ENCODE measurements around the gene NPAS2.
A peak's percentile ranks its signal among the peaks of the same experiment; 100 is the strongest.

The NPAS2 gene

DNA sequence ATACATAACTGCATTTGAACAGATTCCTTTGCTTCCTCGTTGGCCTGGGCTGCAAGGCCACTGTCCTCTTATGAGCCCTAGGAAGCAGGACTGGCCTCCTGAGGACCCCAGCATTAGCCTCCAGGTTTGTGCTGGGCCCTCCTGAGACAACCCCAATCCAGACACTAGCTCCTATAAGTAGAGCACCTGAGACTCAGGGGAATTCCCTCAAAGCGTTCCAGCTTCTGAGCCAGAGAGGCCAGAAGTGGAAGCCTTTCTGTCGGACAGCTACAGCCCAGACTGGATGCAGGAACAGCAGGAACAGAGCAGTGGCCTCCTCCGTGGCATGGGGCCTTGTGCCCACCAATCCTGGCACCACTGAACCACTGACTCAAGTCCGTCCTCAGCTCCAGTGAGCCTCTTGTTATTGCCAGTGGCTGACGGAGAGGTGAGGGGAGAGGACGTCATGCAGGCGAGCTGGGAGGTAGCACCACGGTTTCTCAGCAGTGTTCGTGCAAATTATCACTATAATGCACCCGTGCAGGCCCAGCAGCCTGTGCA is 67.2 kb downstream of the NPAS2 start:
- TF ChIP-seq JUND (IDR thresholded peaks at IDR 0.05; ENCODE audit: low read depth), result no peak
- DNase-seq (ENCODE audit: low read depth in 1 of 2, low spot score in 1 of 2), result no peak
- in situ Hi-C loops (cut with HindIII; ENCODE audit: low pct_unique_long_range_greater_than_20kb, low sequenced_read_pairs), result no loop called here

DNA sequence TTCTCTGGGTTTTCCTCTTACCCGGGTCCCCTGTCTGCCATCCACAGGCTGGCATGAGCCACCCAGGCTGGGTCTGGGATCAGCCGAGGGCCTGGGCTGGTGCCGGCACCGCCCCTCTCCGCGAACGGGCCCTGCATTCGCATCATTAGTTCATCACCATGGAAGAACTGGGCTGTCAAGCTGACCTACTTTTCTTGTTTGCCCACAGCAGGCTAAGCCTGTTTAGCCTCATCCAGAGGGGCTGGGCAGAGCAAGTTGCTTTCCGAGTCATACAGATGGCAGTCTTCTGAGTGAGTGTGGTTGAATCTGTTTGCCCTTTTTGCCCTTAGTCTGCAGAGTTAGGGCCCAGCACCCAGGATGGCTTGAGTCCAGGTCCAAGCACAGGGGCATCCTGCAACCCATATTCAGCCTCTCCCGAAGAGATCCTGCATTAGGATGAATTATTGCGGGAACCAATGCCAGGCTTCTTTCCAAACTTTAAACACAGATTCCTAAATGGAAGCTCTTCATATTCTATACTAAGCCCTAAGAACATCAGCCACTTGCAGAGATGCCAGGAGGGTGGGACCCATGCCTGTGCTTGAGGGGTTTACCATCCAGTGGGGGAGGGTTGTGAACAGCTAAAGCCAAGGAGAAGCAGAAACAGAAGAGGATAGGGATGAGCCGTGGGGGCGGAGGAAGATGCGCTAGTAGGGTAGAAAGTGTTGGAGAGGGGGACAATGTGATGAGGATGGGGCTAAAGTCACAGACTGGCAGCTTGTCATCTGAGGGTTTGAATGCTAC is 68.0 kb downstream of the NPAS2 start:
- TF ChIP-seq JUND (IDR thresholded peaks at IDR 0.05; ENCODE audit: low read depth), result no peak
- in situ Hi-C loops (cut with HindIII; ENCODE audit: low pct_unique_long_range_greater_than_20kb, low sequenced_read_pairs), result no loop called here

DNA sequence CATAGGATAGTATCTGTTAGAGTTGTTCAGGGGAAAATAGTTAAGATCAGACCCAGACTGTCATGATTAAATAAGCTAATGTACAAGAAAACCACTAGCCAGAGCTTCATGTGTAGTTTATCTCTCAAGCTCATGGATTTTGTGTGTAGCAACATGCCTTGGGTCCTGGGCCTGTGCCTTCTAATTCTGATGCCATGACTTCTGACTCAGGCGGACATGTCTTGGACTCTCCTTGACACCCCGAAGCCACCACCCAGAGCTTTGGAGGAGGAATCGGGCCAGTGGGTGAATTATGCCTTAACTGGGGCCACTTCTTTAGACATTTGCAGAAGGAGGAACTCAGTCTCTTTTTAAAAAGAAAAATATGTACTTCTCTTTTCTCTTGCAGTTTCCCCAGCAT is 68.7 kb downstream of the NPAS2 start:
- DNase-seq (ENCODE audit: low read depth in 1 of 2, low spot score in 1 of 2), result no peak
- no peak for TF ChIP-seq JUND (IDR thresholded peaks at IDR 0.05; ENCODE audit: low read depth)

More for the DNA sequence above, 68.0 kb downstream of the NPAS2 start:
- peak; percentile 37 to 84 for DNase-seq (ENCODE audit: low read depth in 1 of 2, low spot score in 1 of 2)

DNA sequence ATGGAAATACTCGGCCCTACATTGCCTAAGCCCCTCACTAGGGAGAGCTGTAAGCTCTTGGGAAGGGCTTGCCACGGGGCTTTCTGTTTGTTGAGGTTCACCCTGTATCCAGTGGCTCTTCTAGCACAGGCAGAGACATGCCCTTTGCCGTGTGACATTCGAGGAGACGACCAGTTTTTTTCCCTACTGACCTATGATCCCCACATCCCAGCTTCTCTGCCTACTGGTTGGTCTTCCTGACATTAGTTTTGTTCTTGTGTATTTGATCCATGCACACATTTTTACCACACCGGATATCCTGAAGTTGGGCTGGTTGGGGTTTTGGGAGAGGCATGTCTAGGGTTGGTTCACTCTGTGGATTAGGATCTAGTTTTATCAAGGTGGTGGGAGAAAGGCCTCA is 69.3 kb downstream of the NPAS2 start:
- no peak for TF ChIP-seq JUND (IDR thresholded peaks at IDR 0.05; ENCODE audit: low read depth)
- DNase-seq (ENCODE audit: low read depth in 1 of 2, low spot score in 1 of 2), result no peak
- in situ Hi-C loops (cut with HindIII; ENCODE audit: low pct_unique_long_range_greater_than_20kb, low sequenced_read_pairs), result no loop called here

More for the DNA sequence above, 68.7 kb downstream of the NPAS2 start:
- in situ Hi-C loops (cut with HindIII; ENCODE audit: low pct_unique_long_range_greater_than_20kb, low sequenced_read_pairs), result no loop called here

DNA sequence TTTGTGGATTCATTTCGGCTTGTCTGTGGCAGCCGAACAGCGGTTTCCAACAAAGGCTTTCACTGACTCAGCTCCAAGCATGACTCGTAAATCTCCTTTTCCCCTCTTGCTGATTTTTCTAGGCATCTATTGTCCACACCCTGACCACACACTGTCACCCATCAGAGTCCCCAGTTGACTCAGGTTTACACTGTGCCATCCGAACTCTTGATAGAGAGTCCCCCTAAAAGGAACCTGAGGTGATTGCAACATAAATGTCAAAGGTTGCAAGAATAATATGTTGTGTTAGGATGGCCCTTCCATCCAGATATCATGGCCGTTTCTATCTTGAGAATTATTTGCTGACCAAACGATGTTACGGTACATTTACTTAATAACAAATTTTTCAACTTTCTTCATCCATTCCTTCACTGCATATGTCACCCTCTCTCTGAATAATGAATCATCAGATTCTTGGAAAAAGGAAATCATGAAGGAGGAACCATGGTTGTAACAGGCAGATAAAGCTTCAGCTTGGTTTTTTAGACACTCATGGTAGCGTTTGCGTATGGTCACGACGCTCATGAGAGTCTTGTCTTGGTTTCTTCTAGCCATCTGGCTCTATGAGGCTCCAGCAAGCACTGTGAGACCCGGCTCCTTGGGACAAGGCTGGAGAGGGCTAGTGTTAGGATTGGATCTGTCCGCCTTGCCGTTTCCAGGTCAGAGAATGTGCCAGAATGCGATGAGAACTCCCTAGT is 72.1 kb downstream of the NPAS2 start:
- no peak for TF ChIP-seq JUND (IDR thresholded peaks at IDR 0.05; ENCODE audit: low read depth)
- in situ Hi-C loops (cut with HindIII; ENCODE audit: low pct_unique_long_range_greater_than_20kb, low sequenced_read_pairs), result no loop called here
- no peak for DNase-seq (ENCODE audit: low read depth in 1 of 2, low spot score in 1 of 2)

DNA sequence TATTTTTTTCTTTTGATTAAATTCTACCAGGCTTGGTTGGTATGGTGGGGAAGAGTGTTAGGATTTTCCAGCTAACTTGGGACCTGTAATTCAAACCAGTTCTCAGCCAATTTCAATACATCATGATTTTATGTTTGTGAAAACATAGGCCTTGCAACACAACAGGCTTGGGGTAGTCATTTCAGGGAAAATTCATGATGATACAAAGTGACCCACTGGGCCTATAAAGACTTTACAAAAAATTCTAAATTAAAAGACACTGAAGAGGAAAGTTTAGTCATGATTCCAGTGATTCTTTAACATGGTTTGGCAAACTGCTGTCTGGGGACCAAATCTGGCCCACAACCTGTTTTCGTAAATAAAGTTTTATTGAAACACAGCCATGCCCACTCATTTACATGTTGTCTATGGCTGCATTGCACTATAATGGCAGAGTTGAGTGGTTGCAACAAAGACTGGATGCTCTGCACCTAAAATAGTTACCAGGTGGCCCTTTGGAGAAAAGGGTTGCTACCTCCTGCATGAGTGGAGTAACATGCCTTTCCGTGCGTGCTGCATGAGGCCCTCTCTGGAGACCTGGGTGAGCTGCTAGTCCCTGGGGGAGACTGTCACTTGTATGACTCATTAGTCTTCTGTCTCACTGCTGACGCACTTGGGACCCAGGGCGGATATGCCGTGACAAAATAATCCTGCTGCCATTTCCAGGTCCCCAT is 73.6 kb downstream of the NPAS2 start:
- in situ Hi-C loops (cut with HindIII; ENCODE audit: low pct_unique_long_range_greater_than_20kb, low sequenced_read_pairs), result no loop called here

DNA sequence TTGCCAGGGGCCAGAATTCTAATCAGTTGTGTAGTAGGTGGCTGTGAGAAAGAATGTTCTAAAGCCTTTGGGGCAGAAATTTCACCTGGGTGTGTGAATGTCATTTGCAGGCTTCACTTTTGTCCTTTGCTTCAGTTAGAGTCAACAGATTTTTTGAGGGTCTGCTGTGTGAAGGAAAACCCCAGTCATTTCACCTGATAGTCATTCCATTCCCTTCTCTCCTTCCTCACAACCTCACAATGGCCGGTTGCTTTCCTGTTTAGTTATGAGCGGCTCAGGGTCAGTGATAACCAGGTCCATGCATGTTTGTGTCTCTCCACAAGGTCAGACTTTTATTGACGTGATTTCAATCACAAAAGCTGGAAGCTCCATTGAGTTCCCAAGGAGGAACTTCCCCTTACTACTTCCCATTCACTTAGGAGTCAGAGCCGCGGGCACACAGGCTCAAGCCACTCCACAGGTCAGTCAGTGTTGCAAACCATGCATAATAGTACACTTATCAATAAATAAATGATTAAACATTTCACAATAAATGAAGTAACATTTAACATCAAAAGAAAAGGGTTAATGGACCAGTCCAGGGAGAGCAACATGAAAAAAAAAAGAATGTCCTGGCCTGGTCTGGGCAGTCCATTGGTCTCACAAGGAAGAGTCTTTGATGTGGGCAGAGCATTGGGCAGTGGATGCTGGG is 74.3 kb downstream of the NPAS2 start:
- no peak for TF ChIP-seq JUND (IDR thresholded peaks at IDR 0.05; ENCODE audit: low read depth)
- DNase-seq (ENCODE audit: low read depth in 1 of 2, low spot score in 1 of 2), result no peak
- in situ Hi-C loops (cut with HindIII; ENCODE audit: low pct_unique_long_range_greater_than_20kb, low sequenced_read_pairs), result no loop called here

More for the DNA sequence above, 73.6 kb downstream of the NPAS2 start:
- no peak for DNase-seq (ENCODE audit: low read depth in 1 of 2, low spot score in 1 of 2)
- no peak for TF ChIP-seq JUND (IDR thresholded peaks at IDR 0.05; ENCODE audit: low read depth)

DNA sequence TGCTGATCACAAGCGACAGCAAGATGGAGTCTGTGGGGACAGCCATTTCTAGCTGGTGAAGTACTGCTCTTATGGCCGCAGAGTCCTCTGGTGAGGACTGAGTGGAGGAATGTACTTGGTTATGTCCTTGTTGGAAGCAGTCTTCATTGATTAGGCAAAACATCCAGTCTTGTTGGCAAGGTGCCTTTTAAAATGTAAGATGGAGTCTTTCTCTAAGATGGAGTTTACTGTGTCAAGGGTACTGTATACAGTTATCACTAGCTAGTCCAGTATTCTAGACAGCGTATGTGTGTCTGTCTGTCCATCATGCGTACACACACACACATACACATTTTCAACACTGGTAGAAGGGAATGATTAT is 74.8 kb downstream of the NPAS2 start:
- TF ChIP-seq JUND (IDR thresholded peaks at IDR 0.05; ENCODE audit: low read depth), result no peak
- DNase-seq (ENCODE audit: low read depth in 1 of 2, low spot score in 1 of 2), result no peak
- in situ Hi-C loops (cut with HindIII; ENCODE audit: low pct_unique_long_range_greater_than_20kb, low sequenced_read_pairs), result no loop called here

DNA sequence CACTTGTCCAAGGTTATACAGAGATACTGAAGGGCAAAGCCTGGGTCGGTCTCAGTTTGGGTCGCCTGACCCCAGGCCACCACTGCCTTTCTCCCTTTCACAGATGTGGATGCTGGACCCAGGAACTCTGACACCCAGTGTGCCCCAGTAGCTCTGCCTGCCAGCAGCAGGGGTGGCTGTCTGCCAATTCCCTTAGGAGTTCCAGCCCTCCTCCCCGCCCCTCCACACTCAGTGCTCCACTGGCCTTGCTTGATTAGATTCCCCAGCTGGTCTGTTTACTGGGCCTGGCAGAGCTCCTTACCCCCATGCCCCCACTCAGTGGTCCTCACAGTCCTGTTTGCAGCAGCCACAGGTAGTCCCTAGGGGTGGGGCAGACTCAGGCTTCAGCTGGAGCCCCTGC is 75.5 kb downstream of the NPAS2 start:
- in situ Hi-C loops (cut with HindIII; ENCODE audit: low pct_unique_long_range_greater_than_20kb, low sequenced_read_pairs), result no loop called here
- no peak for DNase-seq (ENCODE audit: low read depth in 1 of 2, low spot score in 1 of 2)
- TF ChIP-seq JUND (IDR thresholded peaks at IDR 0.05; ENCODE audit: low read depth), result no peak

DNA sequence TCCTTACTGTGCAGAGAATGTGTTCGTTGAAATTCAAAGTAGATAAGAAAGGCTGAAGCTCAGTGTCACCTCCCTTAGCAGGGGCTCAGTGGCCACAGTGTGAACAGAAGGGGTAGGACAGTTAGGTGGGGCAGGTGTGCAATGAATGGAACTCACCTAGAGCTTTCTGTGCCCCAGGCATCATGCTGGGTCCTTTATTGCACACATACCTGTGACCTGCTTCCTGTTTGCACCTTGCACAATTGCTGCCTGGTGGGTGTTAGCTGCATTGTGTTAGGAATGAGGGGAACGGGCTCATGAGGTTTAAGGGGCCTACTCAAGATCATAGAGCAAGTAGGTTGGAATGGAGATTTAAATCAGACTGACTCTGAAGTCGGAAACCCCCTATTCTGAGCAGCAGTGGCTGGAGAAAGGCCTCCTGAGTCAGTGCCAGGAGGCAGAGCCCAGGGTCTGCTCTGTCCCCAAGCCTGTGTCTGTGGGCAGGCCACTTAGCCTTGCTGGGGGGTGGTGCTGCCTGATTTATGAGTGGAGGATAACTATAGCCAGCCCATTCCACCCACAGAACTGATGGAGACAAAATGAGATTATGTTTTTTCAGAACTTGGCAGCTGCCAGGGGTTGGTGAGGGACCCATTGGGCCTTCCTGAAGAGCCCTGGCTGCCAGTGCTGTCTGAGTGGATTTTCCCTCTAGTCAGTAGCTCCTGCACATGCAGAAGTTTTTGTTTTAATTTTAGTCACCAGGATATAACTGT is 76.2 kb downstream of the NPAS2 start:
- in situ Hi-C loops (cut with HindIII; ENCODE audit: low pct_unique_long_range_greater_than_20kb, low sequenced_read_pairs), result no loop called here

DNA sequence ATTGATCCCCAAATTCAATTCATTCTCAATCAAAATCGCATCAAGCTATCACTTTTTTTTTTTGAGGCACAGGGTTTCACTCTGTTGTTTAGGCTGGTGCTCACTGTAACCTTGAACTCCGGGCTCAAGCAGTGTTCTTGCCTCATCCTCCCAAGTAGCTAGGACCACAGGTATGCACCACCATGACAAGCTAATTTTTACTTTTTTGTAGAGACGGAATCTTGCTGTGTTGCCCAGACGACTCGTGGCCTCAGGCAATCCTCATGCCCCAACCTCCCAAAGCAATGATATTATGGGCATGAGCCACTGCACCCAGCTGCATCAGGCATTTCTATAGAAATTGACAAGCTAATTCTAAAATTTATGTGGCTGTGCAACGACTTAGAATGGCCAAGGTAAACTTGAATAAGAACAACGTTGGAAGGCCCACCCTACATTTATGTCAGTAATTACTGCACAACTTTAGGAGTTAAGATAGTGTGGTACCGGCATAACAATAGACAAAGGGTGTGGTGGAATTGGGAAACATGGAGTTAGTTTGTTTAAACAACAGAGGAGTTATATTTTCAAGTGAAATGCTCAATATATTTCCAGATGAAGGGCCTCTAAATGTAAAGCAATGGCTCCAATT is 78.2 kb downstream of the NPAS2 start:
- in situ Hi-C loops (cut with HindIII; ENCODE audit: low pct_unique_long_range_greater_than_20kb, low sequenced_read_pairs), result no loop called here

More for the DNA sequence above, 76.2 kb downstream of the NPAS2 start:
- TF ChIP-seq JUND (IDR thresholded peaks at IDR 0.05; ENCODE audit: low read depth), result no peak
- no peak for DNase-seq (ENCODE audit: low read depth in 1 of 2, low spot score in 1 of 2)

More for the DNA sequence above, 78.2 kb downstream of the NPAS2 start:
- DNase-seq (ENCODE audit: low read depth in 1 of 2, low spot score in 1 of 2), result no peak
- TF ChIP-seq JUND (IDR thresholded peaks at IDR 0.05; ENCODE audit: low read depth), result no peak

Measured in T47D (cell line).